PC-3 (cell line): ENCODE results near the gene PCA3. TPM values are rescaled to one million over a fixed set of nuclear protein-coding genes. Genes with fewer than 3 reads are reported as not detected.

ENCODE experiments used
- ATAC-seq: fragments of 200-7000 bp; cut with Tn5 transposase; 2 replicates; pipeline ENCODE4 v1.9.1; 2020; ENCODE audit warnings: mild to moderate bottlenecking, moderate library complexity
- BruUV-seq: library from RNA; stranded (reverse); fragments of 400-500 nt; replicated peaks from 2 replicates; lab custom pipeline; 2021; lab: Mats Ljungman, UMichigan
- CTCF ChIA-PET: fragments of 300-600 bp; sonication (Branson Sonifier 250); formaldehyde crosslinking; loops from one replicate; lab custom pipeline; 2022; ENCODE audit warnings: antibody characterized with exemption; lab: Charles Lee
- POLR2A ChIA-PET: fragments of 300-600 bp; sonication (Branson Sonifier 250); formaldehyde crosslinking; loops from one replicate; lab custom pipeline; 2022; ENCODE audit warnings: antibody characterized with exemption; ENCODE audit not compliant: unreplicated experiment; lab: Charles Lee
- DNase-seq: peaks from one replicate; pipeline ENCODE4 v3.0.0-alpha.2; 2015
- H2AFZ ChIP-seq: fragments of 300-600 bp; sonication (generic); 2 replicates; pipeline ENCODE4 v1.6.0; 2016; ENCODE audit warnings: antibody characterized with exemption, low read length
- H3F3A ChIP-seq: fragments of 300-600 bp; sonication (generic); one replicate; pipeline ENCODE4 v1.6.0; 2017; ENCODE audit warnings: antibody characterized with exemption, low read length, control low read depth, mild to moderate bottlenecking; ENCODE audit not compliant: unreplicated experiment
- H3K27ac ChIP-seq: fragments of 300-600 bp; sonication (generic); 2 replicates; pipeline ENCODE4 v1.5.1; 2016; ENCODE audit warnings: mild to moderate bottlenecking, low read length
- H3K27me3 ChIP-seq: fragments of 300-600 bp; sonication (generic); 2 replicates; pipeline ENCODE4 v1.6.1; 2016; ENCODE audit warnings: low read length, mixed read lengths
- H3K36me3 ChIP-seq: fragments of 300-600 bp; sonication (generic); 2 replicates; pipeline ENCODE4 v1.6.1; 2016; ENCODE audit warnings: low read depth, mixed run types, low read length, mixed read lengths
- H3K4me1 ChIP-seq: fragments of 300-600 bp; sonication (generic); 2 replicates; pipeline ENCODE4 v1.5.1; 2016; ENCODE audit warnings: low read length; ENCODE audit not compliant: insufficient read depth
- H3K4me2 ChIP-seq: fragments of 300-600 bp; sonication (generic); 2 replicates; pipeline ENCODE4 v1.6.0; 2016; ENCODE audit warnings: low read length
- H3K4me3 ChIP-seq: fragments of 300-600 bp; sonication (generic); 2 replicates; pipeline ENCODE4 v1.5.1; 2016; ENCODE audit warnings: mild to moderate bottlenecking, low read length, mixed read lengths
- H3K79me2 ChIP-seq: fragments of 300-600 bp; sonication (generic); 2 replicates; pipeline ENCODE4 v1.6.1; 2017; ENCODE audit warnings: low read length, mixed read lengths
- H3K9ac ChIP-seq: fragments of 300-600 bp; sonication (generic); 2 replicates; pipeline ENCODE4 v1.6.0; 2016; ENCODE audit warnings: mild to moderate bottlenecking, low read length
- H3K9me2 ChIP-seq: fragments of 300-600 bp; sonication (generic); replicated peaks from 2 replicates; pipeline ENCODE4 v1.6.1; 2016; ENCODE audit warnings: mixed run types, low read length, mixed read lengths
- H3K9me3 ChIP-seq: fragments of 300-600 bp; sonication (generic); 2 replicates; pipeline ENCODE4 v1.6.1; 2016; ENCODE audit warnings: low read length, mixed read lengths
- H4K20me1 ChIP-seq: fragments of 300-600 bp; sonication (generic); 2 replicates; pipeline ENCODE4 v1.6.1; 2016; ENCODE audit warnings: low read length, mixed read lengths
- CTCF ChIP-seq: fragments of 300-600 bp; sonication (generic); conservative IDR thresholded peaks from 2 replicates; pipeline ENCODE4 v1.5.1; 2017; ENCODE audit warnings: antibody characterized with exemption, low read depth, mild to moderate bottlenecking, low read length
- EZH2 ChIP-seq: fragments of 300-600 bp; sonication (generic); IDR thresholded peaks from one replicate; pipeline ENCODE4 v1.6.1; 2017; ENCODE audit warnings: antibody characterized with exemption, mild to moderate bottlenecking, low read length; ENCODE audit not compliant: unreplicated experiment
- EZH2phosphoT487 ChIP-seq: fragments of 300-600 bp; sonication (generic); IDR thresholded peaks from 2 replicates; pipeline ENCODE4 v1.6.1; 2018; ENCODE audit warnings: mild to moderate bottlenecking, antibody characterized with exemption, low read length, borderline replicate concordance
- intact Hi-C: fragments of 100-400 bp; cut with micrococcal nuclease; formaldehyde crosslinking; loops from 2 replicates; pipeline ENCODE4 v1.9.0; 2023
- total RNA-seq: library from RNA; depleted of rRNA; stranded (reverse); fragments of >200 nt; gene quantifications from 2 replicates; pipeline ENCODE4 v1.2.3, GENCODE V29; 2014

Gene PCA3
- total RNA-seq, 1 experiment from 2014 or later = not detected

- DNase-seq = no peak
- no TSS peak for BruUV-seq
- H2AFZ ChIP-seq = no peak overlapping the region
- no peak overlapping the region for H3K27ac ChIP-seq
- H3K9ac ChIP-seq = no peak overlapping the region
- no peaks in the 10 kb centered on the region for H3K36me3 ChIP-seq
- ChIA-PET CTCF (no interaction called here), POLR2A (no interaction called here)
- ATAC-seq = no peak
- H4K20me1 ChIP-seq = no peaks in the 10 kb centered on the region
- H3K9me3 ChIP-seq = no peaks in the 10 kb centered on the region
- intact Hi-C loops = no loop called here
- no peaks in the 10 kb centered on the region for H3K9me2 ChIP-seq
- H3F3A ChIP-seq = no peaks in the 10 kb centered on the region
- H3K4me2 ChIP-seq = no peak overlapping the region
- TF ChIP-seq CTCF (no peak), EZH2 (no peak), EZH2phosphoT487 (no peak)
- no peaks in the 10 kb centered on the region for H3K4me1 ChIP-seq
- no peak overlapping the region for H3K4me3 ChIP-seq
- H3K79me2 ChIP-seq = no peaks in the 10 kb centered on the region
- H3K27me3 ChIP-seq = no peaks in the 10 kb centered on the region
Observed at GRCh38 chr9:76725011-76725546, 39.2 kb upstream of the PCA3 start.

- Histone ChIP-seq H3K36me3 (no peaks in the 10 kb centered on the region), H3K4me1 (no peaks in the 10 kb centered on the region), H3F3A (no peaks in the 10 kb centered on the region), H3K9ac (no peak overlapping the region), H3K9me3 (no peaks in the 10 kb centered on the region), H3K4me3 (no peak overlapping the region), H3K27ac (no peak overlapping the region), H3K27me3 (no peaks in the 10 kb centered on the region), H3K4me2 (no peak overlapping the region), H2AFZ (no peak overlapping the region), H3K79me2 (no peaks in the 10 kb centered on the region), H4K20me1 (no peaks in the 10 kb centered on the region), H3K9me2 (no peaks in the 10 kb centered on the region)
- DNase-seq (no peak), ATAC-seq (no peak)
- TF ChIP-seq EZH2phosphoT487 (no peak), CTCF (no peak), EZH2 (no peak)
- intact Hi-C loops = no loop called here
- BruUV-seq = no TSS peak
- ChIA-PET CTCF (no interaction called here), POLR2A (no interaction called here)
Observed at GRCh38 chr9:76725885-76726284, 38.4 kb upstream of the PCA3 start.

- no peak for ATAC-seq
- Histone ChIP-seq H3K9me2 (no peaks in the 10 kb centered on the region), H3K36me3 (no peaks in the 10 kb centered on the region), H3K4me1 (no peaks in the 10 kb centered on the region), H3K27me3 (no peaks in the 10 kb centered on the region), H3K4me3 (no peak overlapping the region), H3K9me3 (no peaks in the 10 kb centered on the region), H3K4me2 (no peak overlapping the region), H2AFZ (no peak overlapping the region), H3F3A (no peaks in the 10 kb centered on the region), H3K79me2 (no peaks in the 10 kb centered on the region), H3K9ac (no peak overlapping the region), H3K27ac (no peak overlapping the region), H4K20me1 (no peaks in the 10 kb centered on the region)
- no peak for TF ChIP-seq EZH2
- TF ChIP-seq EZH2phosphoT487 = no peak
- no peak for TF ChIP-seq CTCF
- ChIA-PET CTCF (no interaction called here), POLR2A (no interaction called here)
- DNase-seq = no peak
- BruUV-seq = no TSS peak
- intact Hi-C loops = no loop called here
Observed at GRCh38 chr9:76729116-76729515, 35.1 kb upstream of the PCA3 start.
